Measurements from ENCODE around the gene AUTS2. TPM values are rescaled to one million over a fixed set of nuclear protein-coding genes. Genes with fewer than 3 reads are reported as not detected.
A peak's percentile ranks its signal among the peaks of the same experiment; 100 is the strongest.

AUTS2 gene
- total RNA-seq, 6 donors from 2014 or later: 38.9 to 151 (median 55.8) TPM

DNA sequence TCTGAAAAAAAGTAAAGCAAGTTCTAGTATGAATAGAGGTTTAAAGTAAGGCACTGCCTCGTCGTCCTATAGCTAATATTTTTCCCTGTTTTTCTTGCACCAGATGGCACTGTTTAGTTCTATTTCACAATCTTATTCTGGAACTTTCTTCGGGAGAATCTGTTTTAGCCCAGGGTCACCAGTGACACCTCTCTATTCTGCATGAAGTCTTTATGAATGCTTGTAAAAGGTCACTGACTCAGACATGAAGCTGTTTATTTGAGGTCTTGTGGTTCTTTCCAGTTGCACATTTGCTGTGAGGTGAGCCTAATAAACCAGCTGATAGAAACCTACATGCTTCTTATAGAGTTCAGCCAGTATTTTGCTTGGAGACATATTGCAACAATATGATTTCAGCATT, 444.3 kb downstream of the AUTS2 start:
- 30 to 40% methylated on average over 3 of the region's 3 CpGs for WGBS, 2 donors

DNA sequence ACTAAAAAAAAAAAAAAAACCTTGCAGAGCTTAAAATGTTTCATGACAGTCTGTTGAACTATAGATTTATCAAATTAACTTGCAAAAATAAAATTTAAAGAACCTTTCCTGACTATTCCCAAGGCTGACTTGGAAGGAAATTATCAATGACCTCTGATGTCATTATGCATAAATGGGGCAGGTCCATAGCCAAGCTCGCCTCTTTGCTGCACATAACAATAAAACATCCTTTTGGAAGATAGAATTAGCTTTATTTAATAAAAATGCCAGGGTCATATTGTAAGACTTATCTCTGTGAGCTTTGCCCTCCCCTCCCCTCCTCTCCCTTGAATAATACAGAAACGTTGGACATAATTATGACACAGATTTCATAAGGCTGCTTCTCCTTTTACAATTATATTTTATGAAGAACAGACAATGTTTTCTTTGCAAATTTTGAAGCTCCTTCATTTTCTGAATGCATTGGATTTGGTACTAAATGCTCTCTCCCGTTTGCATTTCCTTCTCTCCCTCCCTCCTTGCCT, 444.8 kb downstream of the AUTS2 start:
- ATAC-seq (ENCODE audit: low FRiP score in 2 of 2) (no peak), DNase-seq (no peak)
- H3K27me3 ChIP-seq: no peaks in the 10 kb centered on the region
- TF ChIP-seq EP300 (IDR thresholded peaks at IDR 0.05) (no peak), POLR2A (IDR thresholded peaks at IDR 0.05) (no peak), POLR2AphosphoS5 (IDR thresholded peaks at IDR 0.05) (no peak)
- TF ChIP-seq, protein P1, sequence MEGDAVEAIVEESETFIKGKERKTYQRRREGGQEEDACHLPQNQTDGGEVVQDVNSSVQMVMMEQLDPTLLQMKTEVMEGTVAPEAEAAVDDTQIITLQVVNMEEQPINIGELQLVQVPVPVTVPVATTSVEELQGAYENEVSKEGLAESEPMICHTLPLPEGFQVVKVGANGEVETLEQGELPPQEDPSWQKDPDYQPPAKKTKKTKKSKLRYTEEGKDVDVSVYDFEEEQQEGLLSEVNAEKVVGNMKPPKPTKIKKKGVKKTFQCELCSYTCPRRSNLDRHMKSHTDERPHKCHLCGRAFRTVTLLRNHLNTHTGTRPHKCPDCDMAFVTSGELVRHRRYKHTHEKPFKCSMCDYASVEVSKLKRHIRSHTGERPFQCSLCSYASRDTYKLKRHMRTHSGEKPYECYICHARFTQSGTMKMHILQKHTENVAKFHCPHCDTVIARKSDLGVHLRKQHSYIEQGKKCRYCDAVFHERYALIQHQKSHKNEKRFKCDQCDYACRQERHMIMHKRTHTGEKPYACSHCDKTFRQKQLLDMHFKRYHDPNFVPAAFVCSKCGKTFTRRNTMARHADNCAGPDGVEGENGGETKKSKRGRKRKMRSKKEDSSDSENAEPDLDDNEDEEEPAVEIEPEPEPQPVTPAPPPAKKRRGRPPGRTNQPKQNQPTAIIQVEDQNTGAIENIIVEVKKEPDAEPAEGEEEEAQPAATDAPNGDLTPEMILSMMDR (IDR thresholded peaks at IDR 0.05): no peak
- peaks cover 0 to 5% (median 2%) of the 10 kb centered on the region in 4 donors for H3K4me1 ChIP-seq
- 53 to 66% methylated on average over 3 of the region's 3 CpGs for WGBS, 2 donors
- H3K9me3 ChIP-seq: no peaks in the 10 kb centered on the region
- no peak overlapping the region for H3K4me3 ChIP-seq
- no peaks in the 10 kb centered on the region for H3K36me3 ChIP-seq
- H3K27ac ChIP-seq: no peak overlapping the region

More for the DNA sequence above, 444.3 kb downstream of the AUTS2 start:
- Histone ChIP-seq H3K27me3 (no peaks in the 10 kb centered on the region), H3K36me3 (no peaks in the 10 kb centered on the region), H3K4me3 (no peak overlapping the region), H3K9me3 (no peaks in the 10 kb centered on the region), H3K27ac (no peak overlapping the region), H3K4me1 (peaks cover 0 to 5% (median 0%) of the 10 kb centered on the region in 4 donors)
- ATAC-seq (ENCODE audit: low FRiP score in 2 of 2) (peak in 1 of 2 donors; percentile 50), DNase-seq (no peak)
- TF ChIP-seq, protein P1 (IDR thresholded peaks at IDR 0.05): peak in 1 of 6 experiments; percentile 30
- TF ChIP-seq POLR2A (IDR thresholded peaks at IDR 0.05): no peak

DNA sequence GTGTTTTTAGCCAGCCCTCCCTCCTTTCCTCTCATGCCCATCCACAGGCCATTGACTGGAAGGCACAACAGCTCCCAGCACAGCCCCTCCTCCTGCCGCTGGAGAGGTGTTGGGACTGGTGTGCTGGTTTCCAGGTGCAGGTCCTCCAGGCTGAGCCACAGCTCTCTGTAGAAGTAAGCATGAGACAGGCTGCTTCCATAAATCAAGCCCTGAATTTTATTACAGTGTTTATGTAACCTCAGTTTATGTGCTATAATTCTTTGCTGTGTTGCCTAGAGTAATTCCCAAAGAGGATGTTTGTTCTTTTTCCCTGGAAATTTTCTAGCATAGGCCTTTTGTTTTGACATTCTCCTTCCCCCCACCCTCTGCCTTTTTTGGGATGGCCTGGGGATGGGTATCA, 445.8 kb downstream of the AUTS2 start:
- no peak overlapping the region for H3K4me3 ChIP-seq
- H3K36me3 ChIP-seq: no peaks in the 10 kb centered on the region
- H3K27me3 ChIP-seq: no peaks in the 10 kb centered on the region
- DNase-seq (no peak), ATAC-seq (ENCODE audit: low FRiP score in 2 of 2) (no peak)
- 100% methylated on average over 1 of the region's 1 CpG; no CpG with 5 or more reads in 1 of the 2 donors for WGBS, 2 donors
- H3K27ac ChIP-seq: no peak overlapping the region
- TF ChIP-seq, protein P1 (IDR thresholded peaks at IDR 0.05): no peak
- TF ChIP-seq POLR2A (IDR thresholded peaks at IDR 0.05): no peak
- TF ChIP-seq POLR2AphosphoS5 (IDR thresholded peaks at IDR 0.05): no peak
- no peak for TF ChIP-seq EP300 (IDR thresholded peaks at IDR 0.05)
- peaks cover 0 to 5% (median 2%) of the 10 kb centered on the region in 4 donors for H3K4me1 ChIP-seq
- no peaks in the 10 kb centered on the region for H3K9me3 ChIP-seq

DNA sequence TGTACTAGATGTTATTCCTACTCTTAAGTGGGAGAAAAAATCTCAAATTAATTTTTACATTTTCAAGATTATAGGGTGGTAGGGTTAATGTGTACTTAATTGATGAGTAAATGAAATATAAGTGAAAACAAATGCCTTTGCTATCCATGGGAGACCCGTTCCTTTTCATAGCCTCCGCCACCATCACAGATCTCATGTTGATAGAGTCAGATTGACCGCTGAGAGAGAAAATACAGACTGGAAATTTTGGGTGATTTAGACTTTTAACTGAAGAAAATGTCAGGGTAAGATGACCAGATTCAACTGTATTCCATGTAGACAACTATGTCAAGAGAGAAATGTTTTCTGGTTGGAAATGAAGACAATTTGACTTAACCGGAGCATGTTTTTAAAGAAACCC, 446.2 kb downstream of the AUTS2 start:
- H3K36me3 ChIP-seq: no peaks in the 10 kb centered on the region
- 95 to 96% methylated on average over 4 of the region's 4 CpGs for WGBS, 2 donors
- peaks cover 0 to 5% (median 2%) of the 10 kb centered on the region in 4 donors for H3K4me1 ChIP-seq
- no peak for TF ChIP-seq POLR2AphosphoS5 (IDR thresholded peaks at IDR 0.05)
- TF ChIP-seq, protein P1 (IDR thresholded peaks at IDR 0.05): no peak
- no peak for TF ChIP-seq POLR2A (IDR thresholded peaks at IDR 0.05)
- no peaks in the 10 kb centered on the region for H3K27me3 ChIP-seq
- no peak overlapping the region for H3K27ac ChIP-seq
- ATAC-seq (ENCODE audit: low FRiP score in 2 of 2) (no peak), DNase-seq (no peak)
- no peak overlapping the region for H3K4me3 ChIP-seq
- H3K9me3 ChIP-seq: no peaks in the 10 kb centered on the region

DNA sequence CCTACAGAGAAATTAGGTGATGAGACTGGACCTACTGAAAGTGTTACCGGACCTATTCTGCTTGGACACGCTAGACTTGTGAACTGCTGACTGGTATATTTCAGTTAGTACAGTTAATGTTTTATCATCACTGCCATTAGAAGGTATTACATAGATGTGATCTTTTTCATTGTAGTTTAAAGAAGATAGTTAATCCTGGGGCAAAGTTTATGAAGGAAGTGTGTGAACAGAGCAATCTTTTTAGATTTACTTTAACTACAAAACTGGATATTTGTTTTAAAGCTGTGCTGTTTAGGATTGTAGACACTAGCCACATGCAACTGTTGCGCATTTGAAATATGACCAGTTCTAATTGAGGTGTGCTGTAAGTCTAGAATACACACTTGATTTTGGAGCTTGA, 446.7 kb downstream of the AUTS2 start:
- ATAC-seq (ENCODE audit: low FRiP score in 2 of 2): no peak
- 99 to 100% methylated on average over 3 of the region's 3 CpGs for WGBS, 2 donors
- no peak for DNase-seq

More for the DNA sequence above, 446.7 kb downstream of the AUTS2 start:
- Histone ChIP-seq H3K9me3 (no peaks in the 10 kb centered on the region), H3K4me3 (no peak overlapping the region), H3K27ac (no peak overlapping the region), H3K4me1 (peaks cover 0 to 5% (median 2%) of the 10 kb centered on the region in 4 donors), H3K27me3 (no peaks in the 10 kb centered on the region), H3K36me3 (no peaks in the 10 kb centered on the region)
- TF ChIP-seq POLR2A (IDR thresholded peaks at IDR 0.05) (no peak), POLR2AphosphoS5 (IDR thresholded peaks at IDR 0.05) (no peak), EP300 (IDR thresholded peaks at IDR 0.05) (no peak)
- TF ChIP-seq, protein P1 (IDR thresholded peaks at IDR 0.05): no peak
